Activated naive CD4-positive, alpha-beta T cell treated with anti-CD3 and anti-CD28 coated beads, Interleukin-2, amount 10 ng/mL, durations not matched to agents 7 days and 5 days (primary cell): ENCODE data around the gene ANKRD13B.
A peak's percentile ranks its signal among the peaks of the same experiment; 100 is the strongest.

Source experiments
- CTCF ChIA-PET: fragments of 350-600 bp; sonication (Branson Sonifier 250); formaldehyde crosslinking; loops from one replicate; lab custom pipeline; 2021; ENCODE audit warnings: antibody characterized with exemption; lab: Charles Lee
- DNase-seq: peaks from one replicate; pipeline ENCODE4 v3.0.0-alpha.2; 2020
- H3K27ac Mint-ChIP-seq: one replicate; pipeline ENCODE4 v1.8.0; 2021; ENCODE audit warnings: mild to moderate bottlenecking, moderate library complexity, mixed read lengths
- H3K27me3 Mint-ChIP-seq: one replicate; pipeline ENCODE4 v1.8.0; 2021; ENCODE audit warnings: mild to moderate bottlenecking, mixed read lengths
- H3K36me3 Mint-ChIP-seq: one replicate; pipeline ENCODE4 v1.8.0; 2021; ENCODE audit warnings: mixed read lengths
- H3K4me1 Mint-ChIP-seq: one replicate; pipeline ENCODE4 v1.8.0; 2021; ENCODE audit warnings: mixed read lengths
- H3K4me3 Mint-ChIP-seq: one replicate; pipeline ENCODE4 v1.8.0; 2021; ENCODE audit warnings: mild to moderate bottlenecking, moderate library complexity, mixed read lengths
- H3K9me3 Mint-ChIP-seq: one replicate; pipeline ENCODE4 v1.8.0; 2021; ENCODE audit warnings: mixed read lengths

ANKRD13B gene

GRCh38 chr17:29563816-29564215, 29.1 kb upstream of the ANKRD13B start:
- H3K27ac Mint-ChIP-seq = no peak overlapping the region
- no peaks in the 10 kb centered on the region for H3K9me3 Mint-ChIP-seq
- peak overlapping the region; percentile 59 for H3K4me3 Mint-ChIP-seq
- CTCF ChIA-PET = interaction anchor here (2.3 kb wide), 1 partner anchor 194 kb away, joined by 14 read pairs; no protein-coding TSS in a partner anchor
- no peaks in the 10 kb centered on the region for H3K27me3 Mint-ChIP-seq
- H3K4me1 Mint-ChIP-seq = peaks cover 40% of the 10 kb centered on the region
- DNase-seq = no peak
- H3K36me3 Mint-ChIP-seq = peaks cover 27% of the 10 kb centered on the region

- H3K4me3 Mint-ChIP-seq = peak overlapping the region; percentile 90
- H3K9me3 Mint-ChIP-seq = no peaks in the 10 kb centered on the region
Measured at GRCh38 chr17:29565643-29566472, 27.1 kb upstream of the ANKRD13B start.

GRCh38 chr17:29566473-29567303, 26.2 kb upstream of the ANKRD13B start, which contains the start of gene ABHD15:
TSS of gene ABHD15 (minus strand) at chr17:29567037. CDS start at chr17:29566966, 71 bp downstream.
- CTCF ChIA-PET = interaction anchor here (0.6 to 6.1 kb wide), 7 partner anchors 9 to 429 kb away, joined by 3 to 31 read pairs (median 6); partner anchors contain the start of gene ANKRD13B
- DNase-seq = peak; percentile 74
- Mint-ChIP-seq H3K9me3 (no peaks in the 10 kb centered on the region), H3K27ac (peak within 1 kb of the TSS; percentile 99), H3K27me3 (peaks cover 4% of the 10 kb centered on the region), H3K36me3 (peaks cover 28% of the 10 kb centered on the region), H3K4me1 (peaks cover 50% of the 10 kb centered on the region), H3K4me3 (peak within 1 kb of the TSS; percentile 93)

More at GRCh38 chr17:29565643-29566472, 27.1 kb upstream of the ANKRD13B start:
- peak; percentile 77 for DNase-seq
- H3K27ac Mint-ChIP-seq = peak overlapping the region; percentile 95
- CTCF ChIA-PET = interaction anchor here (0.7 to 6.1 kb wide), 7 partner anchors 9 to 347 kb away, joined by 3 to 31 read pairs (median 4); partner anchors contain the start of gene ANKRD13B
- H3K27me3 Mint-ChIP-seq = peaks cover 4% of the 10 kb centered on the region
- peaks cover 29% of the 10 kb centered on the region for H3K36me3 Mint-ChIP-seq
- peaks cover 49% of the 10 kb centered on the region for H3K4me1 Mint-ChIP-seq

- CTCF ChIA-PET = interaction anchor here (0.6 to 6.1 kb wide), 5 partner anchors 16 to 429 kb away, joined by 3 to 31 read pairs (median 10); partner anchors contain the start of gene ANKRD13B
- Mint-ChIP-seq H3K27me3 (peaks cover 4% of the 10 kb centered on the region), H3K4me1 (peaks cover 47% of the 10 kb centered on the region), H3K36me3 (peaks cover 22% of the 10 kb centered on the region), H3K27ac (peak overlapping the region; percentile 99), H3K9me3 (no peaks in the 10 kb centered on the region), H3K4me3 (peak overlapping the region; percentile 93)
- DNase-seq = no peak
Measured at GRCh38 chr17:29567304-29567553, 25.7 kb upstream of the ANKRD13B start.

GRCh38 chr17:29567554-29568330, 25.2 kb upstream of the ANKRD13B start:
- Mint-ChIP-seq H3K27ac (peak overlapping the region; percentile 99), H3K9me3 (no peaks in the 10 kb centered on the region), H3K27me3 (peaks cover 4% of the 10 kb centered on the region), H3K36me3 (peaks cover 17% of the 10 kb centered on the region), H3K4me3 (peak overlapping the region; percentile 93), H3K4me1 (peaks cover 44% of the 10 kb centered on the region)
- peak; percentile 87 for DNase-seq
- CTCF ChIA-PET = interaction anchor here (2.1 to 6.1 kb wide), 4 partner anchors 16 to 198 kb away, joined by 6 to 31 read pairs (median 16); partner anchors contain the start of gene ANKRD13B

GRCh38 chr17:29568331-29569244, 24.3 kb upstream of the ANKRD13B start, which contains the start of gene TP53I13:
TSS of gene TP53I13 (plus strand) at chr17:29568701. CDS start at chr17:29568759, 58 bp downstream.
- peak; percentile 93 for DNase-seq
- Mint-ChIP-seq H3K27ac (peak within 1 kb of the TSS; percentile 99), H3K36me3 (peaks cover 19% of the 10 kb centered on the region), H3K4me3 (peak within 1 kb of the TSS; percentile 93), H3K27me3 (peaks cover 4% of the 10 kb centered on the region), H3K4me1 (peaks cover 40% of the 10 kb centered on the region), H3K9me3 (no peaks in the 10 kb centered on the region)
- CTCF ChIA-PET = interaction anchor here (1.4 to 6.1 kb wide), 5 partner anchors 15 to 525 kb away, joined by 3 to 31 read pairs (median 10); partner anchors contain the start of gene ANKRD13B

GRCh38 chr17:29569245-29569950, 23.5 kb upstream of the ANKRD13B start:
- peak overlapping the region; percentile 89 for H3K4me3 Mint-ChIP-seq
- CTCF ChIA-PET = interaction anchor here (1.4 to 6.1 kb wide), 5 partner anchors 14 to 524 kb away, joined by 3 to 31 read pairs (median 11); partner anchors contain the start of gene ANKRD13B
- peaks cover 4% of the 10 kb centered on the region for H3K27me3 Mint-ChIP-seq
- H3K4me1 Mint-ChIP-seq = peaks cover 33% of the 10 kb centered on the region
- no peak for DNase-seq
- H3K36me3 Mint-ChIP-seq = peaks cover 20% of the 10 kb centered on the region
- peak overlapping the region; percentile 85 for H3K27ac Mint-ChIP-seq
- H3K9me3 Mint-ChIP-seq = no peaks in the 10 kb centered on the region

GRCh38 chr17:29570521-29570920, 22.4 kb upstream of the ANKRD13B start:
- CTCF ChIA-PET = interaction anchor here (1.5 to 6.1 kb wide), 4 partner anchors 16 to 200 kb away, joined by 3 to 31 read pairs (median 10); no protein-coding TSS in a partner anchor
- H3K4me1 Mint-ChIP-seq = peaks cover 23% of the 10 kb centered on the region
- H3K27ac Mint-ChIP-seq = peak overlapping the region; percentile 31

GRCh38 chr17:29571486-29571882, 21.4 kb upstream of the ANKRD13B start:
- Mint-ChIP-seq H3K4me1 (peaks cover 16% of the 10 kb centered on the region), H3K4me3 (no peak overlapping the region), H3K27me3 (peaks cover 4% of the 10 kb centered on the region), H3K9me3 (no peaks in the 10 kb centered on the region), H3K27ac (no peak overlapping the region), H3K36me3 (peaks cover 27% of the 10 kb centered on the region)
- peak; percentile 14 for DNase-seq
- CTCF ChIA-PET = interaction anchor here (0.9 to 6.1 kb wide), 5 partner anchors 8 to 45 kb away, joined by 3 to 31 read pairs (median 6); partner anchors contain the start of gene ANKRD13B

More at GRCh38 chr17:29570521-29570920, 22.4 kb upstream of the ANKRD13B start:
- Mint-ChIP-seq H3K36me3 (peaks cover 25% of the 10 kb centered on the region), H3K27me3 (peaks cover 4% of the 10 kb centered on the region), H3K4me3 (peak overlapping the region; percentile 4), H3K9me3 (no peaks in the 10 kb centered on the region)
- DNase-seq = peak; percentile 14

GRCh38 chr17:29571883-29572681, 20.9 kb upstream of the ANKRD13B start:
- H3K9me3 Mint-ChIP-seq = no peaks in the 10 kb centered on the region
- H3K27ac Mint-ChIP-seq = no peak overlapping the region
- H3K36me3 Mint-ChIP-seq = peaks cover 27% of the 10 kb centered on the region
- CTCF ChIA-PET = interaction anchor here (0.9 to 3.4 kb wide), 9 partner anchors 8 to 202 kb away, joined by 3 to 8 read pairs (median 4); partner anchors contain the start of gene ANKRD13B
- peaks cover 4% of the 10 kb centered on the region for H3K27me3 Mint-ChIP-seq
- no peak overlapping the region for H3K4me3 Mint-ChIP-seq
- DNase-seq = peak; percentile 19
- H3K4me1 Mint-ChIP-seq = peaks cover 16% of the 10 kb centered on the region
